ENCODE measurements around the gene ZNF276.

Gene ZNF276

GRCh38 chr16:89733792-89734191 is 12.5 kb downstream of the ZNF276 start:
- Histone ChIP-seq H3K4me2 (ENCODE audit: low read length) (no peak overlapping the region), H3K36me3 (ENCODE audit: insufficient read depth, low read length) (peaks cover 85% of the 10 kb centered on the region), H3K4me3 (ENCODE audit: low read depth, low read length, poor library complexity, severe bottlenecking) (no peak overlapping the region), H3K79me2 (ENCODE audit: insufficient read depth, low read length) (no peaks in the 10 kb centered on the region), H3K27me3 (ENCODE audit: insufficient read depth, low read length) (no peaks in the 10 kb centered on the region), H4K20me1 (ENCODE audit: insufficient read depth, low read length) (no peaks in the 10 kb centered on the region), H3K9me2 (ENCODE audit: low read depth, low read length) (no peaks in the 10 kb centered on the region), H3K27ac (ENCODE audit: low read depth, low read length, poor library complexity, severe bottlenecking) (no peak overlapping the region), H3K9me3 (ENCODE audit: low read length) (no peaks in the 10 kb centered on the region), H2AFZ (ENCODE audit: low read length) (no peak overlapping the region), H3F3A (ENCODE audit: insufficient read depth, low read length) (no peaks in the 10 kb centered on the region), H3K9ac (ENCODE audit: low read length) (no peak overlapping the region), H3K4me1 (ENCODE audit: insufficient read depth, low read length, severe bottlenecking) (no peaks in the 10 kb centered on the region)
- TF ChIP-seq, protein P1, sequence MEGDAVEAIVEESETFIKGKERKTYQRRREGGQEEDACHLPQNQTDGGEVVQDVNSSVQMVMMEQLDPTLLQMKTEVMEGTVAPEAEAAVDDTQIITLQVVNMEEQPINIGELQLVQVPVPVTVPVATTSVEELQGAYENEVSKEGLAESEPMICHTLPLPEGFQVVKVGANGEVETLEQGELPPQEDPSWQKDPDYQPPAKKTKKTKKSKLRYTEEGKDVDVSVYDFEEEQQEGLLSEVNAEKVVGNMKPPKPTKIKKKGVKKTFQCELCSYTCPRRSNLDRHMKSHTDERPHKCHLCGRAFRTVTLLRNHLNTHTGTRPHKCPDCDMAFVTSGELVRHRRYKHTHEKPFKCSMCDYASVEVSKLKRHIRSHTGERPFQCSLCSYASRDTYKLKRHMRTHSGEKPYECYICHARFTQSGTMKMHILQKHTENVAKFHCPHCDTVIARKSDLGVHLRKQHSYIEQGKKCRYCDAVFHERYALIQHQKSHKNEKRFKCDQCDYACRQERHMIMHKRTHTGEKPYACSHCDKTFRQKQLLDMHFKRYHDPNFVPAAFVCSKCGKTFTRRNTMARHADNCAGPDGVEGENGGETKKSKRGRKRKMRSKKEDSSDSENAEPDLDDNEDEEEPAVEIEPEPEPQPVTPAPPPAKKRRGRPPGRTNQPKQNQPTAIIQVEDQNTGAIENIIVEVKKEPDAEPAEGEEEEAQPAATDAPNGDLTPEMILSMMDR (IDR thresholded peaks at IDR 0.05; ENCODE audit: low read length): no peak
- TF ChIP-seq EZH2 (IDR thresholded peaks at IDR 0.05; ENCODE audit: borderline replicate concordance, low read length): no peak

DNA sequence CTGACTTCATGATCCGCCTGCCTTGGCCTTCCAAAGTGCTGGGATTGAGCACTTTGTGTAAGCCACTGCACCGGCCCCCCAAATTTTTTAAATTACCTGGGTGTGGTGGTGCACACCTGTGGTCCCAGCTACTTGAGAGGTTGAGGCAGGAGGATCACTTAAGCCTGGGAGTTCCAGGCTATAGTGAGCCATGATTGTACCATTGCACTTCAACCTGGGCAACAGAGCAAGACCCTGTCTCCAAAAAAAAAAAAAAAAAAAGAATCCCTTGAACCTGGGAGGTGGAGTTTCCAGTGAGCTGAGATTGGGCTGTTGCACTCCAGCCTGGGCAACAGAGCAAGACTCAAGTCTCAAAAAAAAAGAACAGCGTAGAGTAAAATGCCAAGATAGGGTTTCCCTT is 15.2 kb downstream of the ZNF276 start:
- H3K36me3 ChIP-seq (ENCODE audit: insufficient read depth, low read length): peaks cover 88% of the 10 kb centered on the region
- no peak overlapping the region for H3K9ac ChIP-seq (ENCODE audit: low read length)
- no peak overlapping the region for H3K27ac ChIP-seq (ENCODE audit: low read depth, low read length, poor library complexity, severe bottlenecking)
- H3K27me3 ChIP-seq (ENCODE audit: insufficient read depth, low read length): no peaks in the 10 kb centered on the region
- H3F3A ChIP-seq (ENCODE audit: insufficient read depth, low read length): no peaks in the 10 kb centered on the region
- no peaks in the 10 kb centered on the region for H3K79me2 ChIP-seq (ENCODE audit: insufficient read depth, low read length)
- TF ChIP-seq, protein P1 (IDR thresholded peaks at IDR 0.05; ENCODE audit: low read length): no peak
- TF ChIP-seq EZH2 (IDR thresholded peaks at IDR 0.05; ENCODE audit: borderline replicate concordance, low read length): no peak
- no peak overlapping the region for H3K4me2 ChIP-seq (ENCODE audit: low read length)
- H2AFZ ChIP-seq (ENCODE audit: low read length): no peak overlapping the region
- no peaks in the 10 kb centered on the region for H3K9me3 ChIP-seq (ENCODE audit: low read length)
- no peaks in the 10 kb centered on the region for H4K20me1 ChIP-seq (ENCODE audit: insufficient read depth, low read length)
- no peaks in the 10 kb centered on the region for H3K9me2 ChIP-seq (ENCODE audit: low read depth, low read length)
- H3K4me3 ChIP-seq (ENCODE audit: low read depth, low read length, poor library complexity, severe bottlenecking): no peak overlapping the region
- H3K4me1 ChIP-seq (ENCODE audit: insufficient read depth, low read length, severe bottlenecking): no peaks in the 10 kb centered on the region

DNA sequence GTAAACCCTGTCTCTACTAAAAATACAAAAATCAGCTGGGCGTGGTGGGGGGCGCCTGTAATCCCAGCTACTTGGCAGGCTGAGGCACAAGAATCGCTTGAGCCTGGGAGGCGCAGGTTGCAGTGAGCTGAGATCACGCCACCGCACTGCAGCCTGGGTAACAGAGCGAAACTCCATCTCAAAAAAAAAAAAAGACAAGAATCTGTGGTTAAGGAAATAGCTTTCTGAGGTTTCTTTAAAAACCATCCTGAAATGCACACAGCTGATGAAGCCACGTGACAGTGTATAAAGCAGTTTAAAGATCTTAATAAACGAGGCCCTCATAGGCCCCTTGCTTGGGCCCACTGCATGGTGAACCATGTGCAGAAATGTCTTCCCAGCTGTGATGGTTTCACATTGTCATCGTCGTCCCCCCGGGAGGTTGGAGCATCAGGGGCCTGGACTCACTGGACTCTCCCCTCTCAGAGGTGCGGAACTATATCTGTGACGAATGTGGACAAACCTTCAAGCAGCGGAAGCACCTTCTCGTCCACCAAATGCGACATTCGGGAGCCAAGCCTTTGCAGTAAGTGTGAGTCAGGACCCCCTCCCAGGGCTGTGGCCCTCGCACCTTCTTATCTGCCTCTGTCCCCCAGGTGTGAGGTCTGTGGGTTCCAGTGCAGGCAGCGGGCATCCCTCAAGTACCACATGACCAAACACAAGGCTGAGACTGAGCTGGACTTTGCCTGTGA is 16.2 kb downstream of the ZNF276 start:
- TF ChIP-seq EZH2 (IDR thresholded peaks at IDR 0.05; ENCODE audit: borderline replicate concordance, low read length): no peak
- TF ChIP-seq, protein P1 (IDR thresholded peaks at IDR 0.05; ENCODE audit: low read length): no peak
- Histone ChIP-seq H4K20me1 (ENCODE audit: insufficient read depth, low read length) (no peaks in the 10 kb centered on the region), H2AFZ (ENCODE audit: low read length) (no peak overlapping the region), H3K4me3 (ENCODE audit: low read depth, low read length, poor library complexity, severe bottlenecking) (no peak overlapping the region), H3K27me3 (ENCODE audit: insufficient read depth, low read length) (no peaks in the 10 kb centered on the region), H3K79me2 (ENCODE audit: insufficient read depth, low read length) (no peaks in the 10 kb centered on the region), H3K9me2 (ENCODE audit: low read depth, low read length) (no peaks in the 10 kb centered on the region), H3K36me3 (ENCODE audit: insufficient read depth, low read length) (peaks cover 94% of the 10 kb centered on the region), H3K4me1 (ENCODE audit: insufficient read depth, low read length, severe bottlenecking) (no peaks in the 10 kb centered on the region), H3F3A (ENCODE audit: insufficient read depth, low read length) (no peaks in the 10 kb centered on the region), H3K4me2 (ENCODE audit: low read length) (no peak overlapping the region), H3K9ac (ENCODE audit: low read length) (no peak overlapping the region), H3K27ac (ENCODE audit: low read depth, low read length, poor library complexity, severe bottlenecking) (no peak overlapping the region), H3K9me3 (ENCODE audit: low read length) (no peaks in the 10 kb centered on the region)

All from OCI-LY1 (cell line).